Hepatocyte (in vitro differentiated cells): ENCODE measurements around the gene STX4.

Source experiments
- CTCF ChIP-seq: fragments of 200-600 bp; sonication (generic); IDR thresholded peaks from 2 replicates; pipeline ENCODE4 v1.5.1; 2016; ENCODE audit warnings: antibody characterized with exemption, mild to moderate bottlenecking; ENCODE audit not compliant: poor library complexity
- EZH2 ChIP-seq: fragments of 200-600 bp; sonication (generic); IDR thresholded peaks from 2 replicates; pipeline ENCODE4 v1.6.1; 2016; ENCODE audit warnings: antibody characterized with exemption, mild to moderate bottlenecking, borderline replicate concordance

GRCh38 chr16:31002862-31003341, 30.5 kb upstream of the STX4 start:
- TF ChIP-seq CTCF (no peak), EZH2 (no peak)
